PC-3 (cell line): ENCODE results near the gene CNTN4.

Experiments used
- CTCF ChIP-seq: fragments of 300-600 bp; sonication (generic); conservative IDR thresholded peaks from 2 replicates; pipeline ENCODE4 v1.5.1; 2017; ENCODE audit warnings: antibody characterized with exemption, low read depth, mild to moderate bottlenecking, low read length
- EZH2 ChIP-seq: fragments of 300-600 bp; sonication (generic); IDR thresholded peaks from one replicate; pipeline ENCODE4 v1.6.1; 2017; ENCODE audit warnings: antibody characterized with exemption, mild to moderate bottlenecking, low read length; ENCODE audit not compliant: unreplicated experiment
- EZH2phosphoT487 ChIP-seq: fragments of 300-600 bp; sonication (generic); IDR thresholded peaks from 2 replicates; pipeline ENCODE4 v1.6.1; 2018; ENCODE audit warnings: mild to moderate bottlenecking, antibody characterized with exemption, low read length, borderline replicate concordance

GRCh38 chr3:2862366-2862765 lies 763.7 kb downstream of the CNTN4 start:
- TF ChIP-seq EZH2 = no peak
- TF ChIP-seq EZH2phosphoT487 = no peak
- TF ChIP-seq CTCF = no peak
